Sigmoid colon (tissue), 7 donors: ENCODE results near the gene SERP1. TPM values are rescaled to one million over a fixed set of nuclear protein-coding genes. Genes with fewer than 3 reads are reported as not detected.

ENCODE experiments used
- DNase-seq: peaks from one replicate; pipeline ENCODE4 v3.0.0-alpha.2; 2019
- H3K27ac ChIP-seq, 4 donors: fragments of 200-600 bp; sonication (generic); one replicate each; pipeline ENCODE4 v1.5.1; 2016 to 2019; ENCODE audit warnings: mild to moderate bottlenecking in 1 of 4
- H3K27me3 ChIP-seq, 3 donors: fragments of 200-600 bp; sonication (generic); one replicate each; pipeline ENCODE4 v1.5.1; 2019; ENCODE audit warnings: mild to moderate bottlenecking in 1 of 3
- H3K36me3 ChIP-seq, 4 donors: fragments of 200-600 bp; sonication (generic); one replicate each; pipeline ENCODE4 v1.5.1; 2016 to 2019
- H3K4me1 ChIP-seq, 4 donors: fragments of 200-600 bp; sonication (generic); one replicate each; pipeline ENCODE4 v1.5.1; 2017 to 2019
- H3K4me3 ChIP-seq, 4 donors: fragments of 200-600 bp; sonication (generic); one replicate each; pipeline ENCODE4 v1.5.1; 2017 to 2019; ENCODE audit warnings: mild to moderate bottlenecking in 2 of 4, moderate library complexity in 1 of 4
- H3K9me3 ChIP-seq, 4 donors: fragments of 200-600 bp in 3 of 4; sonication (generic) in 3 of 4; one replicate each; pipeline versions ENCODE4 v1.5.1 to v1.6.1; 2013 to 2019
- CTCF ChIP-seq, 4 experiments: fragments of 450-650 bp in 3 of 4; fragments of 200-600 bp in 1 of 4; IDR thresholded peaks; one replicate each; pipeline ENCODE4 v1.5.1; 2016 to 2019; ENCODE audit warnings: antibody characterized with exemption in 4 of 4, mild to moderate bottlenecking in 3 of 4, moderate library complexity in 2 of 4
- EP300 ChIP-seq, 4 donors: sonication (generic); formaldehyde crosslinking; IDR thresholded peaks; one replicate each; pipeline ENCODE4 v1.6.1; 2017; ENCODE audit warnings: antibody characterized with exemption in 4 of 4
- POLR2A ChIP-seq, 2 donors: fragments of 450-650 bp; IDR thresholded peaks; one replicate each; pipeline ENCODE4 v1.6.1; 2016; ENCODE audit warnings: antibody characterized with exemption in 2 of 2, mild to moderate bottlenecking in 2 of 2, moderate library complexity in 2 of 2
- POLR2AphosphoS5 ChIP-seq, 4 donors: sonication (generic); formaldehyde crosslinking; IDR thresholded peaks; one replicate each; pipeline ENCODE4 v1.6.1; 2017; ENCODE audit warnings: antibody characterized with exemption in 4 of 4
- WGBS, 2 donors: extraction: QIAGEN DNeasy Blood & Tissue Kit; methylation state at CpG; one replicate each; pipeline ENCODE4 v1.1.7; 2013; 5-methylcytosine and 5-hydroxymethylcytosine counted together
- intact Hi-C: fragments of 100-400 bp; cut with DNase I; formaldehyde crosslinking; loops from one replicate; pipeline ENCODE4 v1.15.1; 2023
- polyA plus RNA-seq, 3 donors: library from polyadenylated mRNA; stranded (reverse); fragments of 200-250 nt; gene quantifications; one replicate each; pipeline ENCODE4 v1.2.3, GENCODE V29; 2013
- total RNA-seq, 4 donors: library from RNA; depleted of rRNA; stranded (reverse); fragments of >200 nt; gene quantifications; one replicate each; pipeline ENCODE4 v1.1.0, GENCODE V29; 2016
- donor health status: healthy with polysubstance abuse.
- donor health status: Bipolar disorder and iron deficiency.
- donor health status: healthy.

SERP1 gene
- total and polyA plus RNA-seq, 7 donors, result 92.0 to 197 (median 140) TPM

DNA sequence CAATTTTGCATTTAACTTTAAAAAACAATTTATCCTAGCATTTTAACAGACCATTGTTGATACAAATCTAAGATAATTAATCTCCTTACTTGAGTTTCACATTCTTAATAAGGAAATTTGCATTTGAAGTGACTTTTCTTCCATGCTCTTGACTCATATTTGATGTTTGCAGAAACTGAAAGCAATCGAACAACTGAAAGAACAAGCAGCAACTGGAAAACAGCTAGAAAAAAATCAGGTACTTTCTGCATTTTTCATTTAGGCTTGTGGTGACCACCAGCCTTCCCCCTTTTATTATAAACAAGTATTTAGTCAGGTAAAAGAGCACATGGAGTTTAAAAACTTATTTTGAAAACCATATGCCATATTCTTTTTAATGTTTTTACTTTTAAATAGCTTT, 36.7 kb upstream of the SERP1 start:
- Histone ChIP-seq H3K4me3 (no peak overlapping the region), H3K9me3 (no peaks in the 10 kb centered on the region)
- intact Hi-C loops, result no loop called here

DNA sequence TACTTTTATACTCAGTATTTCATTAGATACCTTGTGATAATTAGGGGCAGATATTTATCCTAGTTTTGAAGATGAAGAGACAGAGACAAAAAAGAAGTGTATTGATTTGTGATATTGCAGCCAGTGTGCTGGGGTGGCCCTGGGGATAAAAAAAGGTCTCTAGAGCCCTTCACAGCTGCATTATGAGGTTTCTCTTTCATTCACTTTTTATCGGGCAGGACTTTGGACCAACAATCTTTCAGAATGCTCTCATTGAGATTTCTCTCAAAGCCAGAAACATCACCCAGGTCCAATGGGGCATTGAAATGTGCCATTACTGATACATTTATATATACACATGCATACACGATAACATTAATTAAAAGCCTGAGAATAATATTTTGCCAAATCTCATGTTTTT, 36.3 kb upstream of the SERP1 start:
- Histone ChIP-seq H3K9me3 (no peaks in the 10 kb centered on the region), H3K36me3 (peaks cover 0 to 65% (median 19%) of the 10 kb centered on the region in 4 donors), H3K27me3 (no peaks in the 10 kb centered on the region), H3K4me3 (no peak overlapping the region), H3K27ac (no peak overlapping the region), H3K4me1 (no peaks in the 10 kb centered on the region)
- intact Hi-C loops, result no loop called here
- TF ChIP-seq EP300 (IDR thresholded peaks at IDR 0.05) (no peak), POLR2A (IDR thresholded peaks at IDR 0.05) (no peak), CTCF (IDR thresholded peaks at IDR 0.05) (no peak), POLR2AphosphoS5 (IDR thresholded peaks at IDR 0.05) (no peak)
- WGBS, 2 donors, result 60 to 82% methylated on average over 2 of the region's 2 CpGs
- DNase-seq, result no peak

More for the DNA sequence above, 36.7 kb upstream of the SERP1 start:
- Histone ChIP-seq H3K27ac (no peak overlapping the region), H3K27me3 (no peaks in the 10 kb centered on the region), H3K4me1 (no peaks in the 10 kb centered on the region), H3K36me3 (peaks cover 0 to 61% (median 19%) of the 10 kb centered on the region in 4 donors)
- 61 to 74% methylated on average over 1 of the region's 1 CpG for WGBS, 2 donors
- TF ChIP-seq EP300 (IDR thresholded peaks at IDR 0.05) (no peak), CTCF (IDR thresholded peaks at IDR 0.05) (no peak), POLR2AphosphoS5 (IDR thresholded peaks at IDR 0.05) (no peak), POLR2A (IDR thresholded peaks at IDR 0.05) (no peak)
- no peak for DNase-seq

DNA sequence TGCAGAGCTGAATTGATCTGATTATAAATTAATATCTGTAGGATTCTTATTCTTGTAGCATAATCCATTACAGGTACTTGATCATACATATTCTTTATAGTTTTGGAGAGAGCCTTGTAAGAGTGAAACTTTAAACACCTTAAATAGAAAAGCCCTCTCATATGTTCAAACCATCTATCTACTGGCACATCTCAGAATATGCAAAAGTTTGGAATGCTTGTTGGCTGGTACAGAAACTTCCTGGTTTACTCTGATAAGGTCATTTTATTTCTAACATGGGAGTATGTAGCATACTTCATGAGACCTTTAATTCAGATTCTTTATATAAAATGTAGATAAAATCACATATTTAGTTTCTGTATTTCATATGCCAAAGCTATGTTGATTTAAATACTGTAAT, 34.9 kb upstream of the SERP1 start:
- Histone ChIP-seq H3K9me3 (no peaks in the 10 kb centered on the region), H3K27me3 (no peaks in the 10 kb centered on the region), H3K4me3 (no peak overlapping the region), H3K4me1 (no peaks in the 10 kb centered on the region), H3K27ac (no peak overlapping the region), H3K36me3 (peaks cover 0 to 80% (median 24%) of the 10 kb centered on the region in 4 donors)
- intact Hi-C loops, result no loop called here
- TF ChIP-seq POLR2AphosphoS5 (IDR thresholded peaks at IDR 0.05), result no peak
- DNase-seq, result no peak

DNA sequence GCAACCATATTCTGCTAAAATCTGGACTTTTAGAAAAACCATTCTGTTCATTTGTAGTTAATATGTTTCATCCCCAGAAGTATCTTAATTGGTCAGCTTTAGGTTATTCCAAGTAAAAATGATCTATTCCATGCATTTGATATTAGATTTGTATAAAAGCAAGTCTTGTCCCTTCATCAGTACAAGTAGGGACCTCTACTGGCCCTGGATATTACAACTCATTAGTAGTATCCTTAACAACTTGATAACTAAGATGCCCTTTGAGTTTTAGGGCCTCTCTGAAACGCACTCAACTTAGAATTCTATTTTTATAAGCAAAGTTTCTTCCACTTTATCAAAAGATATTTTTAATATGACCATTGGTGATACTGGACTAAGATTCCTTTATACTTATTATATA, 31.6 kb upstream of the SERP1 start:
- TF ChIP-seq POLR2A (IDR thresholded peaks at IDR 0.05), result no peak
- no peak for TF ChIP-seq EP300 (IDR thresholded peaks at IDR 0.05)
- TF ChIP-seq CTCF (IDR thresholded peaks at IDR 0.05), result no peak
- no peak for TF ChIP-seq POLR2AphosphoS5 (IDR thresholded peaks at IDR 0.05)
- Histone ChIP-seq H3K9me3 (no peaks in the 10 kb centered on the region), H3K4me3 (no peak overlapping the region), H3K27me3 (no peaks in the 10 kb centered on the region), H3K36me3 (peaks cover 0 to 74% (median 24%) of the 10 kb centered on the region in 4 donors), H3K4me1 (no peaks in the 10 kb centered on the region), H3K27ac (no peak overlapping the region)
- intact Hi-C loops, result no loop called here
- no peak for DNase-seq
- 86 to 93% methylated on average over 1 of the region's 1 CpG for WGBS, 2 donors

DNA sequence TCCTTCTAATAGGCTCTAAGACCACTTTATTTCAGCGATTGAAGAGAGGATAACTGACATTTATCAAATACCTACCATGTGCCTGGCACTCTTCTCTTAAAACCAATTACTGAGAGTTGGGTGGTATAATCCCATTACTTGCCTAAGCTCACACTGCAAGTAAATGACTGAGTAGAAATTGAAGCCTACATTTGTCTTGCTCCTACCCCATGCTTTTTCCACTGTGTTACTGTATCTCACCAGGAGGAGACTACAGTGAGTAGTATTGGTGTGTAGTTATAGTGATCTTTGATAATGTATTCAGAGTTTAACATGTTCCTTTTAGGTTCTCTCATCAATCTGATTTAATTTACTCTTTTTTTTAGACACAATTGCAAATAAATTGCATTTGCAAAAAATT, 21.0 kb upstream of the SERP1 start:
- intact Hi-C loops, result no loop called here
- peaks cover 0 to 100% (median 23%) of the 10 kb centered on the region in 4 donors for H3K36me3 ChIP-seq
- TF ChIP-seq EP300 (IDR thresholded peaks at IDR 0.05) (no peak), POLR2A (IDR thresholded peaks at IDR 0.05) (no peak), CTCF (IDR thresholded peaks at IDR 0.05) (no peak), POLR2AphosphoS5 (IDR thresholded peaks at IDR 0.05) (no peak)

More for the DNA sequence above, 21.0 kb upstream of the SERP1 start:
- no peaks in the 10 kb centered on the region for H3K4me1 ChIP-seq
- H3K27me3 ChIP-seq, result no peaks in the 10 kb centered on the region
- WGBS, 2 donors, result 94 to 98% methylated on average over 1 of the region's 1 CpG
- no peak overlapping the region for H3K27ac ChIP-seq
- H3K4me3 ChIP-seq, result no peak overlapping the region
- DNase-seq, result no peak
- H3K9me3 ChIP-seq, result no peaks in the 10 kb centered on the region
